Esophagus squamous epithelium (tissue), 5 donors: ENCODE measurements around the gene PDHB. TPM values are rescaled to one million over a fixed set of nuclear protein-coding genes. Genes with fewer than 3 reads are reported as not detected.
"Not testable (repeated sequence)": the region's sequence is repeated elsewhere in the genome, so short reads cannot be mapped to it uniquely, and the experiment has no call there.

Experiments
- DNase-seq: peaks from one replicate; lab custom pipeline; 2025; lab: John Stamatoyannopoulos, UW
- H3K27ac ChIP-seq, 4 donors: fragments of 200-600 bp; sonication (generic); one replicate each; pipeline ENCODE4 v1.5.1; 2016 to 2019; ENCODE audit warnings: mild to moderate bottlenecking in 1 of 4
- H3K27me3 ChIP-seq, 4 donors: fragments of 200-600 bp; sonication (generic); 1 replicate in 3 of 4; 2 replicates in 1 of 4; pipeline versions ENCODE4 v1.5.1 to v1.6.0; 2017 to 2021; ENCODE audit warnings: antibody characterized with exemption in 1 of 4
- H3K36me3 ChIP-seq, 3 donors: fragments of 200-600 bp; sonication (generic); one replicate each; pipeline ENCODE4 v1.5.1; 2016 to 2019
- H3K4me1 ChIP-seq, 3 donors: fragments of 200-600 bp; sonication (generic); one replicate each; pipeline ENCODE4 v1.5.1; 2017 to 2019
- H3K4me3 ChIP-seq, 4 donors: fragments of 200-600 bp; sonication (generic); 1 replicate in 3 of 4; 2 replicates in 1 of 4; pipeline ENCODE4 v1.5.1; 2016 to 2019; ENCODE audit warnings: mild to moderate bottlenecking in 2 of 4, moderate library complexity in 1 of 4
- H3K9me3 ChIP-seq, 3 donors: fragments of 200-600 bp; sonication (generic); one replicate each; pipeline ENCODE4 v1.5.1; 2016 to 2019
- POLR2A ChIP-seq, 4 donors: fragments of 450-650 bp; IDR thresholded peaks; one replicate each; pipeline ENCODE4 v1.6.1; 2017; ENCODE audit warnings: antibody characterized with exemption in 4 of 4, mild to moderate bottlenecking in 4 of 4, moderate library complexity in 3 of 4
- WGBS, 2 donors: methylation state at CpG; one replicate each; pipeline ENCODE4 v1.1.5; 2018; 5-methylcytosine and 5-hydroxymethylcytosine counted together
- intact Hi-C: fragments of 100-400 bp; cut with DNase I; formaldehyde crosslinking; loops from one replicate; pipeline ENCODE4 v1.15.0; 2022
- total RNA-seq, 4 donors: library from RNA; depleted of rRNA; stranded (reverse); fragments of >200 nt; gene quantifications; one replicate each; pipeline ENCODE4 v1.1.0, GENCODE V29; 2016
- TF ChIP-seq, protein P1 (sequence below), 6 experiments: fragments of 450-650 bp in 4 of 6; fragments of 200-600 bp in 2 of 6; sonication (generic) in 2 of 6; IDR thresholded peaks; one replicate each; pipeline ENCODE4 v1.5.1; 2016 to 2019; ENCODE audit warnings: antibody characterized with exemption in 6 of 6, mild to moderate bottlenecking in 4 of 6, moderate library complexity in 4 of 6
- donor health status: DM: yes; HTN: yes; CAD: no.

Gene PDHB
- total RNA-seq, 4 donors from 2014 or later: 52.6 to 104 (median 83.0) TPM

DNA sequence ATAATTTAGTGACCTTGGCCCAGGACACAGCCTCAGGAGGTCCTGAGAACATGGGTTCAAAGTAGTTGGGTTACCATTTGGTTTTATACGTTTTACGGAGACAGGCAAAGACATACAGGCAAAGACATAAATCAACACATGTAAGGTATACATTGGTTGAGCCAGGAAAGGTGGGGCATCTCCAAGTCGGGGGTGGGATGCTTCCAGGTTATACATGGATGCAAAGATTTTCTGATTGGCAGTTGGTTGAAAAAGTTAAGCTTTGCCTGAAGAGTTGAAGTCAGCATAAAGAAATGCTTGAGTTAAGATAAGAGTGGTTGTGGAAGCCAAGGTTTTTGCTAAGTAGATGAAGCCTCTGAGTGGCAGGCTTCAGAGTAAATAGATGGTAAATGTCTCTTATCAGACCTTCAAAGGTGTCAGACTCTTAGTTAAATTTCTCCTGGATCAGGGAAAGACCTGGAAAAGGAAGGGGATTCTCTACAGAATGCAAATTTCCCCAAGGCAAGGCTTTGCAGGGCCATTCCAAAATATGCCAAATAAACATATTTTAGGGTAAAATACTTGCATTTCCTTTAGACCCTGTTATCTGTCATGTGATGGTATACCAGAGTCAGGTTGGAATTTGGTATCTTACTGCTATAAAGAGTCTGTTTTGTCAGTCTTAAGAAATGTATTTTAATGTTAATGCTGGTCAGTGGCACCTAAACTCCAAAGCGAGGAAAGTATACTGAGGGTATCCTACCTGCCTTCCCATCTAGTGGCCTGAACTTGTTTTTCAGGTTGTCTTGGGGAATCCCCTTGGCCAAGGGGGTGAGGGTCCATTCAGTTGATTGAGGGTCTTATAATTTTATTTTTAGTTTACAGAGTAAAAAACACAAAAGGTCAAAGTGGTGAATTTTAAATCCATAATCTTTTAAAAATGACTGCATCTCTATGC is 8.2 kb upstream of the PDHB start:
- no peaks in the 10 kb centered on the region for H3K27me3 ChIP-seq
- intact Hi-C loops: no loop called here
- H3K4me1 ChIP-seq: no peaks in the 10 kb centered on the region
- H3K4me3 ChIP-seq: no peak overlapping the region
- no peak for DNase-seq
- no peaks in the 10 kb centered on the region for H3K36me3 ChIP-seq
- no peak overlapping the region for H3K27ac ChIP-seq
- 70 to 73% methylated on average over 4 of the region's 4 CpGs for WGBS, 2 donors
- H3K9me3 ChIP-seq: no peaks in the 10 kb centered on the region
- TF ChIP-seq, protein P1, sequence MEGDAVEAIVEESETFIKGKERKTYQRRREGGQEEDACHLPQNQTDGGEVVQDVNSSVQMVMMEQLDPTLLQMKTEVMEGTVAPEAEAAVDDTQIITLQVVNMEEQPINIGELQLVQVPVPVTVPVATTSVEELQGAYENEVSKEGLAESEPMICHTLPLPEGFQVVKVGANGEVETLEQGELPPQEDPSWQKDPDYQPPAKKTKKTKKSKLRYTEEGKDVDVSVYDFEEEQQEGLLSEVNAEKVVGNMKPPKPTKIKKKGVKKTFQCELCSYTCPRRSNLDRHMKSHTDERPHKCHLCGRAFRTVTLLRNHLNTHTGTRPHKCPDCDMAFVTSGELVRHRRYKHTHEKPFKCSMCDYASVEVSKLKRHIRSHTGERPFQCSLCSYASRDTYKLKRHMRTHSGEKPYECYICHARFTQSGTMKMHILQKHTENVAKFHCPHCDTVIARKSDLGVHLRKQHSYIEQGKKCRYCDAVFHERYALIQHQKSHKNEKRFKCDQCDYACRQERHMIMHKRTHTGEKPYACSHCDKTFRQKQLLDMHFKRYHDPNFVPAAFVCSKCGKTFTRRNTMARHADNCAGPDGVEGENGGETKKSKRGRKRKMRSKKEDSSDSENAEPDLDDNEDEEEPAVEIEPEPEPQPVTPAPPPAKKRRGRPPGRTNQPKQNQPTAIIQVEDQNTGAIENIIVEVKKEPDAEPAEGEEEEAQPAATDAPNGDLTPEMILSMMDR (IDR thresholded peaks at IDR 0.05): no peak
- TF ChIP-seq POLR2A (IDR thresholded peaks at IDR 0.05): no peak

GRCh38 chr3:58440996-58441355 is 7.3 kb upstream of the PDHB start:
- DNase-seq, H3K27me3 ChIP-seq, H3K4me3 ChIP-seq, H3K27ac ChIP-seq, H3K36me3 ChIP-seq, H3K4me1 ChIP-seq, H3K9me3 ChIP-seq, intact Hi-C loops: not testable (repeated sequence)
- WGBS, 2 donors: 83 to 88% methylated on average over 6 of the region's 6 CpGs

DNA sequence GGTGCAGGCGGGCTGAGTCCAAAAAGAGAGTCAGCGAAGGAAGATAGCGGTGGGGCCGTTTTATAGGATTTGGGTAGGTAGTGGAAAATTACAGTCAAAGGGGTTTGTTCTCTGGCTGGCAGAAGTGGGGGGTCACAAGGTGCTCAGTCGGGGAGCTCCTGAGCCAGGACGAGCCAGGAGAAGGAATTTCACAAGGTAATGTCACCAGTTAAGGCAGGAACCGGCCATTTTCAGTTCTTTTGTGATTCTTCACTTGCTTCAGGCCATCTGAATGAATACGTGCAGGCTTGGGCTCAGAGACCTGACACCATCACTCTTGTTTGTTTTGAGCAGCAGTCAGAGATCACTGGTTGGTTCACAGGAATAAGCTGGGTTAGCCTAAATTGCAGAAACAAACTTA is 3.6 kb upstream of the PDHB start:
- H3K9me3 ChIP-seq, H3K4me3 ChIP-seq, intact Hi-C loops, DNase-seq, H3K27me3 ChIP-seq, H3K36me3 ChIP-seq, H3K27ac ChIP-seq: not testable (repeated sequence)
- peaks cover 15 to 30% (median 18%) of the 10 kb centered on the region in 3 donors for H3K4me1 ChIP-seq
- WGBS, 2 donors: 58 to 61% methylated on average over 8 of the region's 8 CpGs

DNA sequence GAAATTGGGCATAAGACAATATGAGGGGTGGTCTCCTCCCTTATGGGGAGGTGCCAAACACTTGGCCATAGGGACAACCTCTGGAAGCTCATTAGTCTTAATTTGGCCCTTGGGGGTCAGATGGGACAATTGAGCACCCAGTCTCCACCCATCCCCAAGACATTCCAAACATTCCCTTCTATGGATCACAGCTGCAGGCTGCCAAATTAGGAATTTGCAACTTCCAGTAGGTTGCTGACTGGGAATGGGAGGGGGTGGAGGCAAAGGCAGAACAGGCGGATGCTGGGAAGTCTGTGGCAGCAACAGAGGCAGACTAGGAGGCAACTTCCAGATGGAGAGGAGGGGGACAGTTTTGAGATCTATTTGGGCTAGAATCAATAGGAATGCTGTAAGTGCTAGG is 1.4 kb upstream of the PDHB start:
- Histone ChIP-seq H3K9me3 (no peaks in the 10 kb centered on the region), H3K27ac (peak overlapping the region in 3 of 4 donors; percentile 90 to 95 (median 92)), H3K27me3 (no peaks in the 10 kb centered on the region), H3K4me3 (no peak overlapping the region), H3K36me3 (peaks cover 12 to 21% (median 13%) of the 10 kb centered on the region in 3 donors), H3K4me1 (peaks cover 19 to 37% (median 20%) of the 10 kb centered on the region in 3 donors)
- intact Hi-C loops: no loop called here
- TF ChIP-seq, protein P1 (IDR thresholded peaks at IDR 0.05): no peak
- TF ChIP-seq POLR2A (IDR thresholded peaks at IDR 0.05): no peak
- WGBS, 2 donors: 50% methylated on average over 1 of the region's 1 CpG
- DNase-seq: no peak

DNA sequence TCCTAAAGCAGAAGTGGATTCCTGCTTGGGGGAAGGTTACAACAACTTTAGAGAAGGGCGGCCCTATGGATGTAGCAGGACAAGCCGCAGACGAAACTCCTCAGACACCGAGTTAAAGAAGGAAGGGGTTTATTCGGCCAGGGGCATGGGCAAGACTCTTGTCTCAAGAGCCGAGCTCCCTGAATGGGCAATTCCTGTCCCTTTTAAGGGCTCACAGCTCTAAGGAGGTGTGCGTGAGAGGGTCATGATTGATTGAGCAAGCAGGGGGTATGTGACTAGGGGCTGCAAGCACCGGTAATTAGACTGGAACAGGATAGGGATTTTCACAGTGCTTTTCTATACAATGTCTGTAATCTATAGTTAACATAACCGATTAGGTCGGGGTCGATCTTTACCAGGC is 879 bp upstream of the PDHB start:
- Histone ChIP-seq H3K4me3 (no peak overlapping the region), H3K9me3 (no peaks in the 10 kb centered on the region), H3K27me3 (no peaks in the 10 kb centered on the region), H3K4me1 (peaks cover 19 to 37% (median 20%) of the 10 kb centered on the region in 3 donors), H3K36me3 (peaks cover 14 to 26% (median 16%) of the 10 kb centered on the region in 3 donors), H3K27ac (peak overlapping the region in 3 of 4 donors; percentile 90 to 95 (median 92))
- WGBS, 2 donors: 83 to 86% methylated on average over 11 of the region's 11 CpGs
- no peak for DNase-seq
- intact Hi-C loops: no loop called here
- no peak for TF ChIP-seq POLR2A (IDR thresholded peaks at IDR 0.05)
- TF ChIP-seq, protein P1 (IDR thresholded peaks at IDR 0.05): no peak

DNA sequence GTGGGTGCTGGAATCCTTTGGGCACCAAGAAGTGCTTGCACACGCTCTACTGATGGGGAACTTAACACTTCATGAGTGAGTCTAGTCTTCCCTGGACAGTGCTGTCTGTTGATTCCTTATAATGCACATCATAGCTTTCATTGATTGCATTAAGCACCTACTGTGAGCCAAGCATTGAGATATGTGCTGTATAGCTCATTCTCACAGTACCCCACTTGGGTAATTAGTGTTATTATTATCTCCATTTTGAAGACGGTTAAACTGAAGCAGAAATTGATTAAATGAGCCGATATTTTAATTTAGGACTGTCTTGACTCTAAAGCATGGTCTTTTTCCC is 504 bp upstream of the PDHB start:
- intact Hi-C loops: no loop called here
- TF ChIP-seq POLR2A (IDR thresholded peaks at IDR 0.05): no peak
- TF ChIP-seq, protein P1 (IDR thresholded peaks at IDR 0.05): no peak
- H3K9me3 ChIP-seq: no peaks in the 10 kb centered on the region
- WGBS, 2 donors: 54 to 60% methylated on average over 3 of the region's 3 CpGs
- peaks cover 16 to 30% (median 16%) of the 10 kb centered on the region in 3 donors for H3K36me3 ChIP-seq
- peak overlapping the region; percentile 57 to 90 (median 76) for H3K4me3 ChIP-seq
- no peaks in the 10 kb centered on the region for H3K27me3 ChIP-seq
- peaks cover 19 to 37% (median 20%) of the 10 kb centered on the region in 3 donors for H3K4me1 ChIP-seq
- no peak for DNase-seq
- peak overlapping the region; percentile 84 to 95 (median 91) for H3K27ac ChIP-seq
